CD4-positive, alpha-beta T cell treated with Interleukin-17A for 4 hours (primary cell): Measurements from ENCODE around the gene ZNF524.
A peak's percentile ranks its signal among the peaks of the same experiment; 100 is the strongest.
"Not testable (repeated sequence)": the region's sequence is repeated elsewhere in the genome, so short reads cannot be mapped to it uniquely, and the experiment has no call there.

Source experiments
- DNase-seq: peaks from one replicate; pipeline ENCODE4 v3.0.0-alpha.2; 2020; ENCODE audit warnings: mixed read lengths

Gene ZNF524

GRCh38 chr19:55581823-55582223, 18.3 kb upstream of the ZNF524 start:
- no peak for DNase-seq

GRCh38 chr19:55582284-55582683, 17.8 kb upstream of the ZNF524 start:
- not testable (repeated sequence) for DNase-seq

- DNase-seq: not testable (repeated sequence)
Measured at GRCh38 chr19:55583897-55584296, 16.2 kb upstream of the ZNF524 start.

- no peak for DNase-seq
Measured at GRCh38 chr19:55584871-55585270, 15.2 kb upstream of the ZNF524 start.

- peak; percentile 80 for DNase-seq
Measured at GRCh38 chr19:55585658-55586339, 14.3 kb upstream of the ZNF524 start.

- DNase-seq: peak; percentile 89
Measured at GRCh38 chr19:55586976-55587668, 13.0 kb upstream of the ZNF524 start.

- DNase-seq: no peak
Measured at GRCh38 chr19:55588738-55589137, 11.3 kb upstream of the ZNF524 start.

DNA sequence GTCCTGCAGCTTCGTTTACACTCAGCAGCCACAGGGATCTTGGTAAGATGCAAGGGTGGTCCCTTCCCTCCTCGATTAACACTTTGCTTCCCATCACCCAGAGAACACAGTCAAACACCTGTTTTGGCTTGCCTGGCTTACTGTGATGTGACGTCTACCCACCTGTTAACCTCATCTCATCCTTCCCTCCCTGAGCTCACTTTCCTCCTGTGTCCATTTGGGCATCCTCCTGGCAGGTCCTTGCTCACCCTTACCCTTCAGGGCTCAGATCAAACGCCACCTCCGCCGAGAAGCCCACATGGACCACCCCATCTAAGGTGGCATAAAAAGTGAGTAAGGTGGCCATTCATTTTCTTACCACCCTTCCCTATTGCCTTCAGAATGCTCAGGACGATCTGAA, 10.0 kb upstream of the ZNF524 start:
- DNase-seq: no peak

GRCh38 chr19:55590617-55591016, 9.5 kb upstream of the ZNF524 start:
- DNase-seq: no peak

- DNase-seq: no peak
Measured at GRCh38 chr19:55591555-55591954, 8.5 kb upstream of the ZNF524 start.

GRCh38 chr19:55592391-55593090, 7.5 kb upstream of the ZNF524 start:
- DNase-seq: no peak

DNA sequence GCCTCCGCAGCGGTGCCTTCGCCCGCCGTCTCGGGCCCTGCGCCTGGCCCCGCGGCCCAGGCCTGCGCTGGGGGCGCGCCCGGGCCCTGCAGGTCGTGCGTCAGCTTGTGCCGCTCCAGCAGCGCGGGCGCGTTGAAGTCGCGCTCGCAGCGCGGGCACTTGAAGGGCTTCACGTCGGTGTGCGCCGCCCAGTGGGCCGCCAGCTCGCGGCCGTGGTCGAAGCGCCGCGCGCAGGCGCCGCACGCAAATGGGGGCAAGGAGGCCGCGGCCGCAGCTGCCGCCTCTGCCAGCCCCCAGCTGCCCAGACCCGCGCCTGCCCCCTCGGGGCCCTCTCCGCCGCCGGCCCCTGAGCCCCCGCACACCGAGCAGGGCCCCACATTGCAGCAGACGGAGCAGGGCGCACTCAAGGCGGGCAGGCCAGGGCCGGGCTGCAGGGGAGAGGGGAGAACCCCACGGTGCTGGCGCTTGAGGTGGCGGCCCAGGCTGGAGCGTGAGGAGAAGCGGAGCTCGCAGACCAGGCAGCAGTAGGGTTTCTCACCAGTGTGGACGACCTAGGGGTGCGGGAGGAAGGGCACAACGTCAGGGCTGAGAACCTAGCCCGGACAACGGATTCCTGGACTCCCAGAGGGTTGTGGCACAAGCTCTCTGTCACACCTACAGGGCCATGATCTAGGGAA, 6.9 kb upstream of the ZNF524 start:
- DNase-seq: no peak

DNA sequence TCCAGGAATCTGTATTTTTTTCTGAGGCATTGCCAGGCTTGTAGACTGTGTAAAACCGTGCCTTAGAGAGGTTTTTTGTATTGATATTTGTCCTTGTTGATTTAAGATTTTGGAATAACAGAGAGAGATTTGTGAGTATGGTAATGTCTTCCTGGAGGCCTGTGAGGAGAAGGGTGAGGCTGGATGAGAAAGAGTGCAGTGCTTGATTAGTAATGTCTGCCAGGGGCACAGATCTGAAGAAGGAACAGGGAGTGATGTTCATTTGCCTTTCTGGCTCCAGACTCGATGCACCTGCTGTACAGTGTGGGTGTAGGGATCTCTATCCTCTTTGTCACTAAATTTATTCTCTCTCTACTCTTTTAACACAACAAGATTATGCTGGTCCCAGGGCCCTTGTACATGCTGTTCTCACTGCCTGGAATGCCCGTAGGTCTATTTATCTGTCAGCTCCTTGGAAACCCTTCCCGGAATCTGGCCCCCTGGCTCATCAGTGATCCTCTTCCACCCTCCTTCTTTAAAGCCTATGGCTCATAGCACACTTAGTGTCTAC, 5.0 kb upstream of the ZNF524 start:
- no peak for DNase-seq

DNA sequence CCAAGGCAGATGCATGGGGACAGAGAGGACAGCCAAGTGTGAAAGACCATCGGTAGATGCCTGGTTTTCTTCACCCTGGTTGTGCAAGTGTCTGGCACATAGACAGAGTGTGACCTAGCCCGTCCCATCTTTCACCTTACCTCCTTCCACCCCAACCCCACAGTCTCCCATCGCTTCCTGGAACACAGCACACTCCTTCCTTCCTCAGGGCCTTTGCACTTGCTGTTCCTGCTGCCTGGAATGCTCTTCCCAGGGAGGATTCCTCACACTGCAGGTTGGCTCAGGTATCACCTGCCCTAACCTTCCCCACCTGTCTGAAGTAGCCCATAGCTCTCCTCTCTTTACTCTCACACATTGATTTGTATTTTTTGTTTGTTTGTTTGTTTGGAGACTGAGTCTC, 3.8 kb upstream of the ZNF524 start:
- no peak for DNase-seq

- no peak for DNase-seq
Measured at GRCh38 chr19:55597501-55597921, 2.6 kb upstream of the ZNF524 start.

- no peak for DNase-seq
Measured at GRCh38 chr19:55598034-55598433, 2.1 kb upstream of the ZNF524 start.

DNA sequence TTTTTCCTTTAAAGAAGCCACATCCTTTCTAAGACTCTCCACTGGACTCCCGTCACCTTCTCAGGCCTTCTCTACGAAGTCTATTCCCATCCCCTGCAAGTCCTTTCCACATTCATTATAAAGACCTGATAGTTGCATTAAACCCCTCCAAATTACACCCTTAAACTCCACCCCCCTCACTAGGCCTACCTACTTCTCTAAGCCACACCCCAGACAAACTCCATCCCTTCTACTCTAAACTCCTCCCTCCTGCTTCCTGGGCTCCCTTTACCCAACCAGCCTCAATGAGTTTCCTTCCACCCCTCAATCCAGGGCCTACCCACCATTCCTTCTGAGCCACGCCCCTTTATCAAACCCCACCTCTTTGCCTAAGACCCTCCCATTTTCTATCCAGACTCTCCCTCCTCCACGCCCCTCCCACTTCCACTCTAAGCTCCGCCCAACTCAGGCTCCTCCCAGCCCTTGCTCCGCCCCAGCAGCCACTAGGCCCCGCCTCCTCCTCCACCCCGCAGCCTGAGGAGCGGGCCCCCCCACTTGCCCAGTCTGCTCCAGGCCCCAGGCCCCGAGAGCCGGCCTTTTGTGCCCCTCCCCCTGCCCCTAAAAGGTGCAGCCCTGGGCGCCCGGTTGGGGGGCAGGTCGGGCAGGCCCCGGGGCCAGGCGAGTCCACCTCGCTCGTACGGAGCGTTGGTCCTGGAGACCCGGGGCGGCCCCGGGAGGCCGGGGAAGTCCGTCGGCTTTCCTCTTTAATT, 1.2 kb upstream of the ZNF524 start:
- peak; percentile 83 for DNase-seq

- peak; percentile 97 for DNase-seq
Measured at GRCh38 chr19:55599468-55599841, 633 bp upstream of the ZNF524 start, which contains the start of gene FIZ1. Gene FIZ1, minus strand, starts transcription at chr19:55599517. Its CDS starts 1,652 bp downstream, at chr19:55597865.

GRCh38 chr19:55600662-55601028, 557 bp downstream of the ZNF524 start:
- no peak for DNase-seq

DNA sequence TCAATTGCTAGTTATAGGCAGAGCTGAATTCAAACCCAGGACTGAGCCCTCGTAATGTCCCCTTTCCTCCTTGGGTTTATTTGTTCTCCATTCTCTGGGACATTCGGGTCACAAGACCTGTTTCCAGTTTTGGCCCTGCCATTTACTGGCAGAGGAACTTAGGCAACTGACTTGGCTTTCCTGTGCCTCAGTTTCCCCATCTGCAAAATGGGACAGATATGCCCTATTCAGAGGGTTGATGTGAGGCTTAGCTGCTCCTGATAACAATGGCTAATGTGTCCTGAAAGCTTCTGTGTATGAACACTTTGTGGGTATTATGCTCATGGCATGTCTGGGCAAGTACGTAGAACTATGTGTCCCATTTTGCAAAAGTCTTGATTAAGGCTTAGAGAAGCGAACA, 996 bp downstream of the ZNF524 start:
- no peak for DNase-seq

DNA sequence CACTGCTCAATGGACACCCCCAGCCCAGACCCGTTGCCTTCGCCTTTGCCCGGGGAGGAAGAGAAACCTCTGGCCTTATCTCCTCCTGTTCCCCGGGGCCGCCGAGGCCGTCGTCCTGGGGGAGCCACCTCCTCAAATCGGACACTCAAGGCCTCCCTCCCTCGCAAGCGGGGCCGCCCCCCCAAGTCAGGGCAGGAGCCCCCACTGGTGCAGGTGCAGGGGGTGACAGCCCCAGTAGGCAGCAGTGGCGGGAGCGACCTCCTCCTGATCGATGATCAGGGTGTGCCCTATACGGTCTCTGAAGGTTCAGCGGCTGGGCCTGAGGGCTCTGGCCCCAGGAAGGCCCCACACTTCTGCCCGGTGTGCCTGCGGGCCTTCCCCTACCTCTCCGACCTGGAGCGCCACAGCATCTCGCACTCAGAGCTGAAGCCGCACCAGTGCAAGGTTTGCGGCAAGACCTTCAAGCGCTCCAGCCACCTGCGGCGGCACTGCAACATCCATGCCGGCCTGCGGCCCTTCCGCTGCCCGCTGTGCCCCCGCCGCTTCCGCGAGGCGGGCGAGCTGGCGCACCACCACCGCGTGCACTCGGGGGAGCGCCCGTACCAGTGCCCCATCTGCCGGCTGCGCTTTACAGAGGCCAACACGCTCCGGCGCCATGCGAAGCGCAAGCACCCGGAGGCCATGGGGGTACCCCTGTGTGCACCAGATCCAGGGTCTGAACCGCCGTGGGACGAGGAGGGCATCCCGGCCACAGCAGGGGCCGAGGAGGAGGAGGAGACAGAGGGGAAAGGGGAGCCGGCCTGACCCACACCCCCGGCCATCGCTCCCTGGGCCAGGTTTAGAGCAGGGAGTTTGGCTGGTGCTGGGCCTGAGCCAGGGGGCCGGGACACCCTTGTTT, 2.3 kb downstream of the ZNF524 start:
- DNase-seq: no peak
